ENCODE results near the gene FYN.

The FYN gene

DNA sequence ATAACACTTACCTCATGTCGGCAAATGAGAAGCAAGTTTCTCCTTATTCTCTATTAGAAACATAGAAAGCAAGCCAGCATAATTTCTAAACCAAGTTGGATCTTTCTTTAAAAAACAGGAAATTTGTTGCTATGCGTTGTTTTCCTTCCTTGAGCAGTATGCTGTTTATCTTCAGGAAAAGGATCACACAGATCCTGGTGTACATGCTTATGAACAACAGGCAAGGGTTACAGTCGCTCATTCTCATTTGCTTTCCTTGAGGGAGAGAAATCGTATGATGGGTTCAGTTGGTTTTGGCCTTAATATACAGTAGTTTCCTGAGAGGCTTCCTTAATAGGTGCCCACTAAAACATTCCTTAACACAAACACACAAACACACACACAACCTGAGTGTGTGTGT lies 118.8 kb downstream of the FYN start:
- Histone ChIP-seq H3K4me3 (ENCODE audit: low read depth, low read length) (no peak overlapping the region), H3K36me3 (no peaks in the 10 kb centered on the region), H3K27me3 (ENCODE audit: insufficient read depth, low read depth, severe bottlenecking) (no peaks in the 10 kb centered on the region), H3K27ac (no peak overlapping the region), H3K9me3 (ENCODE audit: severe bottlenecking) (no peaks in the 10 kb centered on the region)
- TF ChIP-seq, protein P1, sequence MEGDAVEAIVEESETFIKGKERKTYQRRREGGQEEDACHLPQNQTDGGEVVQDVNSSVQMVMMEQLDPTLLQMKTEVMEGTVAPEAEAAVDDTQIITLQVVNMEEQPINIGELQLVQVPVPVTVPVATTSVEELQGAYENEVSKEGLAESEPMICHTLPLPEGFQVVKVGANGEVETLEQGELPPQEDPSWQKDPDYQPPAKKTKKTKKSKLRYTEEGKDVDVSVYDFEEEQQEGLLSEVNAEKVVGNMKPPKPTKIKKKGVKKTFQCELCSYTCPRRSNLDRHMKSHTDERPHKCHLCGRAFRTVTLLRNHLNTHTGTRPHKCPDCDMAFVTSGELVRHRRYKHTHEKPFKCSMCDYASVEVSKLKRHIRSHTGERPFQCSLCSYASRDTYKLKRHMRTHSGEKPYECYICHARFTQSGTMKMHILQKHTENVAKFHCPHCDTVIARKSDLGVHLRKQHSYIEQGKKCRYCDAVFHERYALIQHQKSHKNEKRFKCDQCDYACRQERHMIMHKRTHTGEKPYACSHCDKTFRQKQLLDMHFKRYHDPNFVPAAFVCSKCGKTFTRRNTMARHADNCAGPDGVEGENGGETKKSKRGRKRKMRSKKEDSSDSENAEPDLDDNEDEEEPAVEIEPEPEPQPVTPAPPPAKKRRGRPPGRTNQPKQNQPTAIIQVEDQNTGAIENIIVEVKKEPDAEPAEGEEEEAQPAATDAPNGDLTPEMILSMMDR (IDR thresholded peaks at IDR 0.05; ENCODE audit: low read depth, low read length) = no peak
- DNase-seq = no peak

DNA sequence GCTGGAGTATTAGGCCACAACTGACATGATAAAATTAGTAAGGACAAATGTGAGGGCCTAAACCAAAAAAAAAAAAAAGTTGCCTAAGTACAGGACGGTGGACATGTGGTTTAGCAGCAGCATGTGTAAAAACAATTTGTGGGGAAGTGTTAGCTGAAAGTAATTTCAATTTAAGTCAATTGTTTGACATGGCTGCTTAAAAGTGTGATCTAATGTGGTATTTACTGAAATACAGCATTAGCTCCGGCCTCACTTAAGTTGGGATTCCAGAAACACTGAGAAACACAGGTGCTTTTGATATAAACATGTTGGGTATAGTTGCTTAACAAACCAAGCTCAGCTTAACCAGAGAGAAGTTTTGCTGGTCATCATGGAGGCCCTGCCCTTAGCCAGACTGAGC lies 119.7 kb downstream of the FYN start:
- TF ChIP-seq, protein P1 (IDR thresholded peaks at IDR 0.05; ENCODE audit: low read depth, low read length) = no peak
- no peaks in the 10 kb centered on the region for H3K36me3 ChIP-seq

DNA sequence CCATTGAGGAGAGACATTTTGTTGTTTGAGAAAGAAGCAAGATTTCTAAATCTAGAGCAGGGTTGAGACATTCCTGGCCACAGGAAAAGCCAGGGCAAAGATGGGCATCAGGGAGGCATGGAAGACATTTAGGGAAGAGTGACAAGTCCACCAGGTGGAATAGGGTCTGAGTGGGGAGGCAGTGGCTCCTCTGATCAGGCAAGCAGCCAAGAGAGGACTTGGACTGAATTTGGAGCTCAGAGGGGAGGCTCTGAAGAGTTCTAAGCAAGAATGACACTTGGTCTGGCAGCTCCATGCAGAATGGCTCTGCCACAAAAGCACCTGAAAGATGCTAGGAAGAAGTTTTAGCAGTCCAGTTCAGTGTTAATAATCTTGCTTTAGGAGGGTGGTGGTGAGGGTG lies 120.8 kb downstream of the FYN start:
- Histone ChIP-seq H3K4me3 (ENCODE audit: low read depth, low read length) (no peak overlapping the region), H3K27ac (no peak overlapping the region), H3K9me3 (ENCODE audit: severe bottlenecking) (no peaks in the 10 kb centered on the region), H3K36me3 (no peaks in the 10 kb centered on the region), H3K27me3 (ENCODE audit: insufficient read depth, low read depth, severe bottlenecking) (no peaks in the 10 kb centered on the region)
- DNase-seq = no peak
- TF ChIP-seq, protein P1 (IDR thresholded peaks at IDR 0.05; ENCODE audit: low read depth, low read length) = no peak

More for the DNA sequence above, 119.7 kb downstream of the FYN start:
- no peak overlapping the region for H3K4me3 ChIP-seq (ENCODE audit: low read depth, low read length)
- H3K27me3 ChIP-seq (ENCODE audit: insufficient read depth, low read depth, severe bottlenecking) = no peaks in the 10 kb centered on the region
- DNase-seq = no peak
- H3K9me3 ChIP-seq (ENCODE audit: severe bottlenecking) = no peaks in the 10 kb centered on the region
- no peak overlapping the region for H3K27ac ChIP-seq

DNA sequence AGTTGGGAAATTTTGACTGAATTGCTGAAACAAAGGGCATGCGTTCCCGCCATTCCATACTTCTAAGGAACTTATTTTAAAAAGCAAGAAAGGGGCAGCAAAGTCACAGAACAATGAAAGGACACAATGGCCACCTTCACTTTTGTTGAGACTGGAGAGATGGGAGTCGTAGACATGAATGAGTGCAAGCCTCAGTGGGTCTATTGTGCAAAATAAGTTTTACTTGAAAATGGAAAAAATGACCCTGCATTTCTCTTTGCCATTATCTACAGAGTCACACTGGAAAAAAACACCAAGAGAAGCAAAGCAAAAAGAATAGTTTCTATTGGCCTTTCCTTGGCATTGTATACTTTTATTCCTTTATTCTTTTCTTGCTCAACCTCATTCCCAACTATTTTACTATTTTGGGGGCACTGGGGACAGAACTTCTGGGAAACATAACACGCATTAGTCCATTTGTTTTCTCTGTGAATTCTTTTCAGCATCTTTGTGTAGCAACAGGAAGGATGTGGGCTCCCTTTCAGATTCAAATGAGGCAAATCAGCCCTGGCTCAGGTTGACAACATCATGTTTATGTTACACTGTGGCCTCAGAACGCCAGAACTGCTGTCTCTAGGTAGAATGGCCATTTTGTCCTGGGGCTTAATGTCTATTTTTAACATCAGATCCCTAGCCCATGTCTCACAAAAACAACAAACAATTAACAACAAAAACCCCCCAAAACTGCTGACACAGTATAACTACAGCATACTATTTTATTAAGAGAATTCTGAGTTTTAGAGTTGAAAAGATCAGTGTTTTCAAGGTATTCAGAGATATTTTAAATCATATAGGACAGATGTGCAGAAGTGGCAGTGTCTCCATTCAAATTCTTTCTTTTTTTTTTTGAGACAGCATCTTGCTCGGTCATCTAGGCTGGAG lies 122.2 kb downstream of the FYN start:
- Histone ChIP-seq H3K9me3 (ENCODE audit: severe bottlenecking) (no peaks in the 10 kb centered on the region), H3K27ac (no peak overlapping the region), H3K4me3 (ENCODE audit: low read depth, low read length) (no peak overlapping the region), H3K36me3 (no peaks in the 10 kb centered on the region), H3K27me3 (ENCODE audit: insufficient read depth, low read depth, severe bottlenecking) (no peaks in the 10 kb centered on the region)
- TF ChIP-seq, protein P1 (IDR thresholded peaks at IDR 0.05; ENCODE audit: low read depth, low read length) = no peak
- no peak for DNase-seq

DNA sequence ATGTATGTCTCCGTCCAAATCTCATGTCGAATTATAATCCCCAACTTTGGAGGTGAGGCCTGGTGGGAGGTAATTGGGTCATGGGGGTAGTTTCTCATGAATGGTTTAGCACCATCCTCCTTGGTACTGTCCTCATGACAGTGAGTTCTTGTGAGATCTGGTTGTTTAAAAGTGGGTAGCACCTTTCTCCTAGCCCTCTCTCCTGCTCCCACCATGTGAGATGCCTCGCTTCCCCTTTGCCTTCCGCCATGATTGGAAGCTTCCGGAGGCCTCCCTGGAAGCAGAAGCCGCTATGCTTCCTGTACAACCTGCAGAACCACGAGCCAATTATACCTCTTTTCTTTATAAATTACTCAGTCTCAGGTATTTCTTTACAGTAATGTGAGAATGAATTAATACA lies 123.1 kb downstream of the FYN start:
- Histone ChIP-seq H3K27me3 (ENCODE audit: insufficient read depth, low read depth, severe bottlenecking) (no peaks in the 10 kb centered on the region), H3K36me3 (no peaks in the 10 kb centered on the region)
- TF ChIP-seq, protein P1 (IDR thresholded peaks at IDR 0.05; ENCODE audit: low read depth, low read length) = no peak

More for the DNA sequence above, 123.1 kb downstream of the FYN start:
- Histone ChIP-seq H3K27ac (no peak overlapping the region), H3K9me3 (ENCODE audit: severe bottlenecking) (no peaks in the 10 kb centered on the region), H3K4me3 (ENCODE audit: low read depth, low read length) (no peak overlapping the region)
- DNase-seq = no peak
